HepG2 (cell line): Measurements from ENCODE around the gene SPIB. TPM values are rescaled to one million over a fixed set of nuclear protein-coding genes. Genes with fewer than 3 reads are reported as not detected.
A peak's percentile ranks its signal among the peaks of the same experiment; 100 is the strongest.

ENCODE experiments used
- ATAC-seq: fragments of 200-7000 bp; cut with Tn5 transposase; 3 replicates; pipeline ENCODE4 v1.9.1; 2020; ENCODE audit warnings: mild to moderate bottlenecking, moderate library complexity
- BruUV-seq: library from RNA; stranded (reverse); fragments of 400-500 nt; replicated peaks from 2 replicates; lab custom pipeline; 2021; lab: Mats Ljungman, UMichigan
- CTCF ChIA-PET: fragments of 300-600 bp; formaldehyde crosslinking; extraction: SDS; loops from one replicate; lab custom pipeline; 2021; ENCODE audit warnings: low total read pairs, inconsistent platforms, low intra/inter-chr PET ratio; lab: Yijun Ruan, JAX
- POLR2A ChIA-PET: fragments of 350-600 bp; sonication (Branson Sonifier 250); formaldehyde crosslinking; loops from one replicate; lab custom pipeline; 2020; ENCODE audit warnings: antibody characterized with exemption, inconsistent platforms; lab: Yijun Ruan, JAX
- DNase-seq: peaks from one replicate; pipeline ENCODE4 v3.0.0-alpha.2; 2015; ENCODE audit warnings: low spot score
- FAIRE-seq: peaks from 3 replicates; lab custom pipeline; 2011; peaks lifted over from hg19 to GRCh38; lab: Jason Lieb, UNC
- H2AFZ ChIP-seq: one replicate; pipeline ENCODE4 v1.6.1; 2011; ENCODE audit warnings: low read length, inconsistent platforms
- H3K27ac ChIP-seq: fragments of 300-600 bp; 3 replicates; pipeline ENCODE4 v1.8.0; 2011; ENCODE audit warnings: mixed run types, mild to moderate bottlenecking, mixed read lengths, low read length, inconsistent platforms; ENCODE audit not compliant: insufficient read depth; ENCODE audit errors: extremely low read length
- H3K27me3 ChIP-seq, 2 experiments: fragments of 200-600 bp in 1 of 2; 2 replicates in 1 of 2; 3 replicates in 1 of 2; pipeline versions ENCODE4 v1.6.0 to v1.8.0; 2011; ENCODE audit warnings: low read length in 2 of 2, mild to moderate bottlenecking in 2 of 2, moderate library complexity in 2 of 2, inconsistent platforms in 1 of 2; ENCODE audit not compliant: insufficient read depth in 2 of 2, control insufficient read depth in 1 of 2
- H3K36me3 ChIP-seq, 2 experiments: fragments of 200-600 bp in 1 of 2; replicated peaks in 1 of 2; 2 replicates in 1 of 2; 3 replicates in 1 of 2; pipeline versions ENCODE4 v1.5.1 to v1.8.0; 2011; ENCODE audit warnings: low read length in 2 of 2, inconsistent platforms in 1 of 2; ENCODE audit not compliant: insufficient read depth in 2 of 2, control insufficient read depth in 1 of 2
- H3K4me1 ChIP-seq: 2 replicates; pipeline ENCODE4 v1.5.1; 2012; ENCODE audit warnings: low read length, inconsistent platforms; ENCODE audit not compliant: insufficient read depth
- H3K4me2 ChIP-seq: 2 replicates; pipeline ENCODE4 v1.6.0; 2011; ENCODE audit warnings: low read depth, low read length, inconsistent platforms
- H3K4me3 ChIP-seq, 3 experiments: fragments of 200-600 bp in 1 of 3; sonication (generic), shearing (Covaris generic) in 1 of 3; replicated peaks in 1 of 3; 2 replicates each; pipeline ENCODE4 v1.5.1; 2011 to 2016; ENCODE audit warnings: low read length in 3 of 3, inconsistent platforms in 2 of 3, low read depth in 2 of 3, mild to moderate bottlenecking in 2 of 3, control low read depth in 1 of 3, mixed read lengths in 1 of 3; ENCODE audit not compliant: insufficient read depth in 1 of 3
- H3K79me2 ChIP-seq: one replicate; pipeline ENCODE4 v1.6.1; 2011; ENCODE audit warnings: low read length, inconsistent platforms; ENCODE audit not compliant: insufficient read depth
- H3K9ac ChIP-seq: 2 replicates; pipeline ENCODE4 v1.6.0; 2011; ENCODE audit warnings: mild to moderate bottlenecking, low read depth, low read length, inconsistent platforms; ENCODE audit not compliant: insufficient read depth
- H3K9me3 ChIP-seq: 2 replicates; pipeline ENCODE4 v1.5.1; 2012; ENCODE audit warnings: mild to moderate bottlenecking, low read length
- H4K20me1 ChIP-seq: 2 replicates; pipeline ENCODE4 v1.6.0; 2011; ENCODE audit warnings: inconsistent platforms, mild to moderate bottlenecking, low read length, moderate library complexity; ENCODE audit not compliant: insufficient read depth
- HNF4A ChIP-seq: sonication (generic); formaldehyde crosslinking; IDR thresholded peaks from 2 replicates; pipeline ENCODE4 v1.4.0; 2020; ENCODE audit warnings: missing genetic modification reagents
- HNRNPLL ChIP-seq: fragments of 200-400 bp; formaldehyde crosslinking; IDR thresholded peaks from 2 replicates; pipeline ENCODE4 v1.6.1; 2017; ENCODE audit warnings: mild to moderate bottlenecking, low read depth, low read length; ENCODE audit not compliant: poor library complexity, severe bottlenecking
- NR2F6 ChIP-seq, 2 experiments: IDR thresholded peaks; 2 replicates each; pipeline ENCODE4 v1.6.1; 2016; ENCODE audit warnings: antibody characterized with exemption in 1 of 2, mild to moderate bottlenecking in 1 of 2
- SALL2 ChIP-seq: sonication (generic); formaldehyde crosslinking; IDR thresholded peaks from 2 replicates; pipeline ENCODE4 v1.8.1; 2023; ENCODE audit warnings: mild to moderate bottlenecking, missing genetic modification reagents, inconsistent platforms
- ZSCAN20 ChIP-seq: sonication (generic); formaldehyde crosslinking; IDR thresholded peaks from 2 replicates; pipeline ENCODE4 v1.4.0; 2020; ENCODE audit warnings: missing genetic modification reagents, mild to moderate bottlenecking, borderline replicate concordance
- WGBS: methylation state at CpG from one replicate; pipeline ENCODE4 v1.1.6; 2017; ENCODE audit warnings: low lambda C conversion rate; 5-methylcytosine and 5-hydroxymethylcytosine counted together
- in situ Hi-C: cut with HindIII; loops from 2 replicates; pipeline ENCODE4 v1.10.0; 2017; ENCODE audit warnings: low pct_unique_long_range_greater_than_20kb; ENCODE audit not compliant: extremely low pct_ligation_motif_present
- intact Hi-C: fragments of 100-400 bp; cut with micrococcal nuclease; formaldehyde crosslinking; loops from one replicate; pipeline ENCODE4 v1.10.0; 2022; ENCODE audit not compliant: unreplicated experiment
- polyA plus RNA-seq, 8 experiments: library from polyadenylated mRNA; depleted of rRNA in 3 of 8; stranded (reverse) in 7 of 8; unstranded in 1 of 8; fragments of >200 nt; fragmentation: Illumina TruSeq in 4 of 8; extraction: Trizol in 4 of 8; gene quantifications; 2 replicates each; pipeline versions ENCODE4 v1.2.1 to v1.2.3, GENCODE V29; 2011 to 2016; ENCODE audit warnings: low read depth in 4 of 8, missing spikeins in 1 of 8, mixed read lengths in 1 of 8; ENCODE audit not compliant: insufficient read depth in 1 of 8
- total RNA-seq, 5 experiments: library from RNA; depleted of rRNA; stranded (reverse); fragments of >200 nt; fragmentation: Illumina TruSeq; extraction: Trizol; gene quantifications; 2 replicates each; pipeline ENCODE4 v1.2.3, GENCODE V29; 2016; ENCODE audit warnings: low read depth in 1 of 5
- TF ChIP-seq, protein P1 (sequence below): sonication (generic); formaldehyde crosslinking; IDR thresholded peaks from 2 replicates; pipeline ENCODE4 v1.5.0; 2020; ENCODE audit warnings: missing genetic modification reagents
- TF ChIP-seq, protein P2 (sequence below): sonication (generic); formaldehyde crosslinking; IDR thresholded peaks from 2 replicates; pipeline ENCODE4 v1.9.0; 2021; ENCODE audit warnings: missing genetic modification reagents, mild to moderate bottlenecking, borderline replicate concordance

The SPIB gene
- total and polyA plus RNA-seq, 2 of the 13 experiments (the other 11 are each of a cell fraction or from before 2014, with no cell fraction given), result 0.04 TPM; not detected in 1

GRCh38 chr19:50465986-50466705, 47.4 kb downstream of the SPIB start (continued):
- TF ChIP-seq, protein P1, sequence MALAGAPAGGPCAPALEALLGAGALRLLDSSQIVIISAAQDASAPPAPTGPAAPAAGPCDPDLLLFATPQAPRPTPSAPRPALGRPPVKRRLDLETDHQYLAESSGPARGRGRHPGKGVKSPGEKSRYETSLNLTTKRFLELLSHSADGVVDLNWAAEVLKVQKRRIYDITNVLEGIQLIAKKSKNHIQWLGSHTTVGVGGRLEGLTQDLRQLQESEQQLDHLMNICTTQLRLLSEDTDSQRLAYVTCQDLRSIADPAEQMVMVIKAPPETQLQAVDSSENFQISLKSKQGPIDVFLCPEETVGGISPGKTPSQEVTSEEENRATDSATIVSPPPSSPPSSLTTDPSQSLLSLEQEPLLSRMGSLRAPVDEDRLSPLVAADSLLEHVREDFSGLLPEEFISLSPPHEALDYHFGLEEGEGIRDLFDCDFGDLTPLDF (CRISPR knock-in tag), result no peak
- TF ChIP-seq HNRNPLL, result no peak

DNA sequence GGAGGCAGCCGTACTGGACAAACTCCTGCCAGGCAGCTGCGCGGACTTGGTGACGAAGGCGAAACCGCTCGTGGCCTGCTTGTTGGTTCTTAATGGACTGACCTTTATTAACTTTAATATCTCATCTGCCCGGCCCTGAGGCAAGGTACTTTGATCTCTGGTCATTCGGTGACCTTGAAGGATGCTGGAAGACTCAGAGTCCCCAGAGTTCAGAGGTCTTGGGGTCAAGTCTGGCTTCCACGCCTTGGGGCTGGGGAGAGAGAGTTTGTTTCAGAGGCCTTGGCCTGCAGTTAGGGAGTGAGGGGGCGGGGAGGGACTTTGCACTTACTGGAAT, 47.9 kb downstream of the SPIB start:
- H3K27ac ChIP-seq, result no peak overlapping the region
- CTCF ChIA-PET, result no interaction called here
- ATAC-seq (no peak), DNase-seq (no peak), FAIRE-seq (no peak)
- in situ Hi-C loops (loop anchor here (10.0 kb wide), 1 partner anchor 92 kb away; the partner anchor contains the start of gene NR1H2), intact Hi-C loops (no loop called here)
- 50% methylated on average over 11 of the region's 11 CpGs for WGBS
- H3K79me2 ChIP-seq, result no peaks in the 10 kb centered on the region
- POLR2A ChIA-PET, result no interaction called here
- H3K9me3 ChIP-seq, result no peaks in the 10 kb centered on the region
- H4K20me1 ChIP-seq, result no peaks in the 10 kb centered on the region
- no peaks in the 10 kb centered on the region for H3K36me3 ChIP-seq
- 0 out of 2 replicates have a peak, but pooled peaks have one; percentile 14 for TF ChIP-seq NR2F6 (IDR thresholded peaks at IDR 0.05)
- TF ChIP-seq NR2F6 (CRISPR knock-in tag; IDR thresholded peaks at IDR 0.05), result no peak
- peak; percentile 38 for TF ChIP-seq HNF4A
- TF ChIP-seq, protein P2, sequence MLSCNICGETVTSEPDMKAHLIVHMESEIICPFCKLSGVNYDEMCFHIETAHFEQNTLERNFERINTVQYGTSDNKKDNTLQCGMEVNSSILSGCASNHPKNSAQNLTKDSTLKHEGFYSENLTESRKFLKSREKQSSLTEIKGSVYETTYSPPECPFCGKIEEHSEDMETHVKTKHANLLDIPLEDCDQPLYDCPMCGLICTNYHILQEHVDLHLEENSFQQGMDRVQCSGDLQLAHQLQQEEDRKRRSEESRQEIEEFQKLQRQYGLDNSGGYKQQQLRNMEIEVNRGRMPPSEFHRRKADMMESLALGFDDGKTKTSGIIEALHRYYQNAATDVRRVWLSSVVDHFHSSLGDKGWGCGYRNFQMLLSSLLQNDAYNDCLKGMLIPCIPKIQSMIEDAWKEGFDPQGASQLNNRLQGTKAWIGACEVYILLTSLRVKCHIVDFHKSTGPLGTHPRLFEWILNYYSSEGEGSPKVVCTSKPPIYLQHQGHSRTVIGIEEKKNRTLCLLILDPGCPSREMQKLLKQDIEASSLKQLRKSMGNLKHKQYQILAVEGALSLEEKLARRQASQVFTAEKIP, result no peak
- no peak for TF ChIP-seq SALL2 (CRISPR knock-in tag)
- no peak for TF ChIP-seq ZSCAN20 (CRISPR knock-in tag)
- no peaks in the 10 kb centered on the region for H3K27me3 ChIP-seq
- BruUV-seq, result no TSS peak
- H3K4me2 ChIP-seq, result 0 out of 2 replicates have a peak overlapping the region, but pooled peaks have one; percentile 51
- no peak overlapping the region for H2AFZ ChIP-seq
- H3K4me3 ChIP-seq, result peak overlapping the region in 1 of 3 experiments; percentile 18; a peak in 1 of 6 replicates
- peaks cover 36% of the 10 kb centered on the region for H3K4me1 ChIP-seq
- H3K9ac ChIP-seq, result no peak overlapping the region
